ENCODE measurements around the gene CEP126.

Gene CEP126, protein sequence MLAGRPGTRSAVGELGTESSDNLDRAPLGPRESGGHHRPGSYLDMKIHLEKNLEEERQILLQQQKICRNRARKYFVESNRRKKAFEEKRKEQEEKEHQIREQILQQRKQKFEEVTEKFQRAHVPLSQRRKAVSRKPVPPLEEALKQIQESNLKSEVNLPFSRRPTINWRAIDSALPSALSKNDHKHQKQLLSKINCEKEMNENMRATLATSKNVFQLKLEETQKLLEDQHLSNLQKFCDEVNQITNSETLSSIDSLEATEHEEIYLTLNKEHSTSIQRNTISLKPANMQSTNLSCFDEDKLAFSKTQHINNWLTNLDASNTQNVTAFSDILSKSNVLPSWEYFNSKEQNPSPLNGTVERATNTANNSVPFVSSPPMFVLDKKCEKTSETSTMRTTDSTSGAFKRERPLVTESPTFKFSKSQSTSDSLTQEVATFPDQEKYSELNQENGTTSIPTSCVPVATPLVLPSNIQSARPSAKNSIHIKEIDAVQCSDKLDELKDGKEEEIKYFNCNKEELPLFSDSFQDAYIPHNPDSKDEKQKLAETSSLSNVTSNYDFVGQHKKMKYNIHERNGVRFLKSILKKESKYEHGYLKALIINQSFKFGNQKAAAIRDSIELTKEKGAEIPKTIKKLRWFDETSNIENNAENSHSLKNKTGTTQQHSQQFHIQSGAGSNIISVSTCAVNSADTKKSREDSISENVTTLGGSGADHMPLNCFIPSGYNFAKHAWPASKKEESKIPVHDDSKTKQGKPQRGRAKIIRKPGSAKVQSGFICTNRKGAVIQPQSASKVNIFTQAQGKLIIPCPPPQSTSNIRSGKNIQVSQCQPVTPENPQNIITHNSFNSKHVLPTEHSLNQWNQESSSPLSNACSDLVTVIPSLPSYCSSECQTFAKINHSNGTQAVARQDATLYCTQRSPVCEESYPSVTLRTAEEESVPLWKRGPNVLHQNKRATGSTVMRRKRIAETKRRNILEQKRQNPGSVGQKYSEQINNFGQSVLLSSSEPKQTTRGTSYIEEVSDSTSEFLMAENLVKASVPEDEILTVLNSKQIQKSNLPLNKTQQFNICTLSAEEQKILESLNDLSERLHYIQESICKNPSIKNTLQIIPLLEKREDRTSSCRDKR

DNA sequence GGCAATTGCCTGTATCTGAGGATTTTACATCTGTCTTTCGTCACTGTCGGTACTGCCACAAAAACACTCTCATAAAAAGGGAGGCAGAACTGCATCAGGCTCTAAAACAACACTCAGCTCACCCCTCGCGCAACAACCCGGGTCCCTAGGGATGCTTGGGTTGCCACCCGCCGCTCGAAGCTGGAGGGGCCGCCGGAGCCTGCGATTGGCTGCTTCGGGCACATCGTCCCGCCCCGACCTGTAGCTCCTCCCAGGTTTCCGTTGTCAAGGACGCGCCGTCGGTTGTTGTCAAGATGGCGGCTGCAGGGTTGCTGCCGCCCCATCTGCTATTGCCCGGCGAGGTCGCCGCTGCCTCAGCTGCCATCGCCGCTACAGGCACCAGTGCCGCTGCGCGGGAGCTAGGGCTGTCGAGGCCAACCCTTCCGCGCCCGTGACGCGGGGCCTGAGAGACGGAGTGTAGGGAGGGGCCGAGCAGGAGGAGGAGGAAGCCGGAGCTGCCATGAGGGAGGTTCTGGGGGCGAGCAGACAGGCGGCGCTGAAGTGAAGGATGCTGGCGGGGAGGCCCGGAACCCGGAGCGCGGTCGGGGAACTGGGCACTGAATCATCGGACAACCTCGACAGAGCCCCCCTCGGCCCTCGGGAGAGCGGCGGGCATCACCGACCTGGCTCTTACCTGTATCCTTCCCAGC is at the start of gene CEP126:
CEP126 (plus strand) TSS at position 273 of the 689 bp plus-strand sequence; CDS start at position 548, 275 bp downstream.
- peak; percentile 90 for DNase-seq

DNA sequence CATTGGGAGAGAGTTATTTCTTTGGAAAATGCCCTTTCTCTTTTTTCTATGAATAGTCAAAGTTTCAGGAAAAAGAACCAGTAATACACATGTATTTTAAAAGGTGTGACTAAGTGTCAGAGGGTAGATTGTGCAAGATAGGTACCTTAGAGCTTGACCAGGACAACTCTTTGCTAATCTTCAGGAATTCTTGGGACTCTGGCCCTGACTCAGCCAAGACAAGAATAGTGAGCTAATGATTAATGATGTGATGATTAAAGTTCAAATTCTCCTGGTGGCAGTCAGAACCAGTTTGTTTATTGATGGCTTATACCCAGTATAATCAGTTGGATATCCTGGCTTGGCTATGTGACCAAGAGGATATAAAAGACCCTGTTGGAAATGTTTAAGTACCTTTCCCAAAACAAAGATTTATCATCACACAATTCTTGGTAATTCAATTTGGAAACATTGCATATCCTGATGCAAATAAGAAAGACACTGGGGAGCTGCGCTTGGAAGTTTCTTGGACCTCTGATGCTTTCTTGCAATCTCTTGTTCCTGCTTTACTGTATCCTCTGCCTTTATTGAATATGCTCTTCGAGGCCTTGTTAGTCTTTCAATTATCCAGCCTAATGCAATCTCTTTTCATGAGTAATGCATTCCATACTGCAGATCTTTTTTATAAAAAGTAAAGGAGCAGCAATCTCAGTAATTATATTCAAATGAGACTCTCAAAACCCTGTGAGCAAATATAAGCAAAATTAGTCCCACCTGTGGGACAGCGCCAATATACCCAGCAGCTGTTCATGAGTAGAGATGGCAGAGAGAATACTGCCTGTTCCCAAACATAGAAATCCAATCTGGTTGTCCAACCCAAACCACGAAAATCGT is 48.0 kb upstream of the CEP126 start:
- DNase-seq = no peak

DNA sequence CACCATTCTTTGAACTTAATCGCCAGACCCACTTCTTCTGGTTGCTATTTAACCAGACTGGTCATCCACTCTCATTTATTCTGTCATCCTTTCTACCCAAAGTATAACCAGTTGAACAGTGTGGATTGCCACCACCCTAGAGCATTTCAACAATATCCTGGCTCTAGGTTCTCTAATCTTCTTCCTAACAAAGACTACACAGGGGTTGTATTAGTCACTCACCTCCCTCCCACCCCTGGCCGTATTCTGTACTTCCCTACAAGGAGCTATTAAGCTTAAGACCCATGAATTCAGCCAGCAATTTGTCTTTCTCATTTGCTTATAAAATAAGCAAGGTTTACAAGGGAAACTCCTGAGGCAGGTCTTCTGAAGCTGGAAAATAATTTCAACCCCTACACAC is 46.9 kb upstream of the CEP126 start:
- no peak for DNase-seq

DNA sequence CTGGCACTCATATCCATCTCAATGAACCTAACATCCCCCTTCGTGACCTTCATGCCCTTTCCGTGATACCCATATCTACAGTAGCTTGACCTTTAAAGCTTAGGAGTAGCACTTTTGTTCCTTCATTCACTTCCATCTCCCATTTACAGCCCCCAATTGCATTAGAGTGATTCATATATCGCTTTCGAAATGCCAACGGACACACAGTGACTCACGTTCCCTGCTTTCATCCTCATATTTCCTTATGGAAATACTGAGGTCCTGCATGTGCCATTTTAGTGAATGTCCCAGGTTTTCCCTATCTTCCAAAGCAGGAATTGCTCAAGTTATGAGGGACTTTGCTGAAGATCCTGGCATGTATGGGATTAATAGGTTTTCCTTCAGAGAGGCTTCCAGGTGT is 44.3 kb upstream of the CEP126 start:
- DNase-seq = no peak

DNA sequence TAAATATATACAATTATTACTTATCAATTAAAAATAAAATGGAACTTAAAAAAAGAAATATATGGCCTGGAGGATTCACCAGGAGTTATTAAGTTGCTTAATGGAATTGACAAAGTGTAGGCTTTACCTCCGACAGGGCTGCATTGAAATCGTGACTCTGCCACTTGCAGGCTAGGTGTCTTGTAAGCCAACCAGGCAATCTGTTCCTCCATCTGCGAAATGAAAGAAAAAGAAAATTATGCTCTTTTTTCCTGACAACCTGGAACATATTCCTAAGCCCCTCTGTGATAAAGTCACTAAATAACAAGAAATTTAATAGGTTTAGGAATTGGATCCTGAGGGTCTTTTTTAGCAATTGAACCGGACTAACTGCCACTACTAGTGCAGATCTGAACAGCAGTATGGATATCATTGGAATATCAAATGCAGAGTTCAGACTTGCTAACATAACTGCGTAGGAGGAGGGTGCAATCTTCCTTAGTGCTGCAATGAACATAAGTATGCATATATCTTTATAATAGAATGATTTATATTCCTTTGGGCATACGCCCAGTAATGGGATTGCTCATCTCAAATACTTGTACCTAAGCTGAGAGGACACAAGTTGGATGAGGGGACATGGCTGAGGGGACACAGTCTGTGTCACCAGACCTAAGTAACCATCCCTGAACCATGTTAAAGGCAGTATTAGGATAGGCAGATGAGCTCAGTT is 42.5 kb upstream of the CEP126 start:
- no peak for DNase-seq

DNA sequence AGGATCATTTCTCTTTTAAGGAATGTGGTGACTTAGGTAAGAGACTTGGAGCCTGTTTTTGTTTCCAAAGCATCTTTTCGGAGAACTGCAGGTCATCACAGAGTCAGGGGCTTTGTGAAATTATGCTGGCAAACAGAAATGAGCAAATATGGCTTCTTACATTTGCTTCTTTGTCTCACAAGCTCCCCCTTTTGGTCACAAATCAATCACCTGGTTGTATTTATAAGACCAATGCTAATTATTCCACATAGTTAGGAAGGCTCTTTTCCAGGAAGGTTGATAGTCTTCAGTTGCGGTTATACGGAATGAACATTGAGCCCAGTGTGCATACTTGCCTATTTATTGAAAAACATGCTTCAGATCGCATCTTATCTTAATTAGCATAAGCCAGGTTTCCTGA is 34.6 kb upstream of the CEP126 start:
- no peak for DNase-seq

DNA sequence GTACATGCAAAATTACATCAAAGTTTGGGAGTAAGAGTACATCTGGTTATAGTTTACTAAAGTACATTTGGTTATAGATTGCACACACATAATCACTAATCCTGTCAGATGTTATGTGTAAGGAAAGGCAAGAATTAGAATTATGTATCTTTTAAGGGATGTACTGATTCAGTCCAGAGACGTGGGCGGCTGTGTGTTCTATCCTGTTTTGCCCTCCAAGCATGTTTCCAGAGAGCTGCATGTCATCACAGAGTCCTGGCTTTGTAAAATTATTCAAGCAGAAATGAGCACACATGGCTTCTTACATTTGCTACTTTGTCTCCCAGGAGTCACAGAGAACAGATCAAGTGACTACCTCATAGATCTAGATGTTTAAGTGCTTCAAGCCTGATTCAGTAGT is 33.2 kb upstream of the CEP126 start:
- no peak for DNase-seq

DNA sequence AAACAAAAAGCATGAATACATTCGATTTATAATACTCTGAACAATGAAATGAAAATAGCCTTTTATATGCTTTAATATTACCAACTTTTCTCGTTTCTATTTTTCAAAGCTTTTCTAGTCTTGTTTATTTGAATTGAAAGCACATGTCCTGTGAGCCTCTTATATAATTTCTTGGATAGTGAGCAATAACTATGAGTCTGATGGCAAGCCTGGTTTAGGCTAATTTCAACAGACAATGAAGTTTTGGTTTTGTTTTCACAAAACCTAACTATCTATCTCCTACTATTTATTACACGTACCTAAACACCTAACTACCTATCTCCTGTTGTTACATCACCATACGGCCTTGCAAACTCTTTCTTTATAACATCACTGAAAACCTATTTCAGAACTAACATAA is 29.2 kb upstream of the CEP126 start:
- no peak for DNase-seq

DNA sequence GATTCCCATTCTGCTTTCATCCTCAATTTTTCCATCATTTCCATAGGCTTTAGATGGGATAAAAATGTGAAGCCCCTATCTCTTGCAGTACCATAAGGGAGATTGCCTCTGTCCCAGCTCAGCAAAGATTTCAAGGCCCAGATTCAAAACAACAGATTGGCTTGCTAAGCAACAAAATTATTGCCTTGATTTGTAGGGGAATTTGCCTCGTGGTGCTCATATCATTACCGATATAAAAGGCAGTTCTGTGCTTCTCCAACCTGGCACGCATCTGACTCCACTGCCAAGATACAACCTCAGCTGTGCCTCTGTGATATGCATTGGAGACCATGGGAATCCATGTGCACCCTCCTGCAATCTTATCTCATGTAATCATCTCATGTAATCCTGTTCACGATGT is 25.0 kb upstream of the CEP126 start:
- no peak for DNase-seq

DNA sequence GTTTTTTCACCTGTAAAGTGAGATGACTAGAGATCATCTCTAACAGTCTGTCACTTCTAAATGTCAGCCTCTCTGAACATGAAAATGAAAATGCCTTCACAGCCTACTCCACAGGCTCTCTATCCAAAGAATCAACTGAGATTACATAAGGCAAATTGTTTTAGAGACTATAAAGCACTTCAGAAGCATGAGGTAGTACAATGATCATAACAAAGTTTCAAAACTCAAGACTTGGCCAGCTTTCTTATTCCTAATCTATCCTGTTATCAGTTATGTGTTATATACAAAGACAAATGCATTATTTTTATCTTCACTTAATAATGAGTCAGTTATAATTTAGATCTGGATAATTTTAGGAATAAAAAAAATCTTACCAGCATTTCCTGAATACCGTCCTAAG is 20.3 kb upstream of the CEP126 start:
- DNase-seq = no peak

DNA sequence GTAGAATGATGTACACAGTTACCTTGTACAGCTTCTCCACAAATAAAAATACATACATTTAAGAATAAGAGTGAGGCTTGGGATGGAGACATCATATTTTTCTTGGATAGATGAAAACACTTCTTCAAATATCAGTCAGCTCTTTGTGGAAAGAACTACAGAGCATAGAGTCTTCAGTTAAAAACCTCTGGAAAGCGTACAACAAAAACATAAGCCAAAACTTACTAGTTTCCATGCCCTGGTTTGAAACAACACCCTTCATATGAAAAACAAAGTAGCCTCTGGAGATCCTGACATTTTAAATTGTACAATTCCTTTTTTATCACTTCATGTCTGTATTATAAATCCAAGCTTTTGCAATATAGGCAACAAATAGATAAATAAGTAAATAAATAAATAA is 7.0 kb upstream of the CEP126 start:
- no peak for DNase-seq

DNA sequence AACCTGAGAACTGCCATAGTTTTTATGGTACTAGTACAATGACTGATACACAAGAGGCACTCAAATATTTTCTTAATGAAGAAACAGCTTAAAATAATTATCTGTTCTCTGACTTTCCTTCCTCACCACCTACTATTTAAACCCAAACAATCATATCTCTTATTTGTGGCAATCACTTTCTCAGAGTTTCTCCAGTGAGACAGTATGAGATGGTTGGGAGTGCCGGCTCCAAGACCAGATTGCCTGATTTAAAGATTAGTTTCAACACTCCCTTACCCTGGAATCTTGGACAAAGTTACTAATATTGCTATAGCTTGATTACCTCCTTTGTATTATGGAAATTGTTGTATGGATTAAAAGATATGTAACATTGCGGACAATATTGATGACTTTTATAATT is 5.7 kb upstream of the CEP126 start:
- no peak for DNase-seq

DNA sequence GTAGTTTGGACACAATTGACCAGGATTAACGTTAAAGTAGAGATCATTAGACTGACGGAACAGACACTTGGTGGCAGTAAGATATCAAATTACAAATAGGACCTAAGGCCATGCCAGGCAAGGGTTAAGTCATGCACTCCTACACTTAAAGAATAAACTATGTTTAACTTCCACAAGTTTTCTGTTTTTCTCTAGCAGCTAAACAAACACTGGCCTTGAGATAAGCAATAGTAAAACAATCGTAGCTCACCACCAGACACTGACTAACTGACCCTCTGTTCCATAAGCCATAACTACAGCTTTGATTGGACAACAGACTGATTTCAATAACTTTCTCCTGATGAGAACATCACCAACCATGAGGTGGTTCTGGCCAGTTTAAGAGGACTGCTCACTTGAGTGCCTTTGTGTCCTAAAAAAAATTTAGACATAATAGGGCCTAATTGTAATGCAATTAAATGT is 2.0 kb upstream of the CEP126 start:
- DNase-seq = no peak

DNA sequence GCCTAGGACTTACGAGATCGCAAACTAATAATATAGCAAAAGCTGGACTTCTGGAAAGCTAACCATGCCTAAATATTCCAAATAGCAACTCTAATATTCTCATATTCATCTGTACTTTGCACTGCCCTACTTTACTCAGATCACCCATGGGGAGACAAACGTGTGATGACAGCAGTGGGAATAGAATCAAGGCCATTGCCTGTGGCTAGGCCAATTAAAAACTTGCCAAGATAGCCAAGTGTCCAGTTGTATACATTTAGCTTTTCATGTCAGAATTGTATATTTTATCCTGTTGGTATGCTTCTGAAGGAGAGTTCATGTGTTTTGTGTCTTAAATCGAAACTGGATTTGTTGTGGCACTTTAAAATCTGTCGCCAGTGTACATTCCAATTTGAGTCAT is 1.2 kb upstream of the CEP126 start:
- DNase-seq = no peak

DNA sequence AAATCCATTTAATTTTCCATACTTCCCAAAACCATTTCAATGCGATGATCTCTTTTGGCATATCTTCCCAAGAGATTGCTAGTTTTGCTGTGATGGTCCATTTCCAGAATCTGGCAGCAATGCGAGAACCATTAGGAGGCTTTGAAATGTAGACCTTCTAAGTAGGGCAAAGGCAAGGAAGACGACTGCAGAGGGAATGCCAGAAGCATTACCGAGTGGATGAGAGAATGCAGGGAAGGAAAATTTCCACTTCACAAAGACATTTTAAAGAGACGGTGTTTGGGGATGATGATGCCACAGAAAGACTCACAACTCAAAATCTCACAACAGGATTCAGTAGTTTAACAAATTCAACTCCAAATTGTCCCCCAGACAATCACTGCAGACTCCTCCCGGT is 471 bp upstream of the CEP126 start:
- no peak for DNase-seq

DNA sequence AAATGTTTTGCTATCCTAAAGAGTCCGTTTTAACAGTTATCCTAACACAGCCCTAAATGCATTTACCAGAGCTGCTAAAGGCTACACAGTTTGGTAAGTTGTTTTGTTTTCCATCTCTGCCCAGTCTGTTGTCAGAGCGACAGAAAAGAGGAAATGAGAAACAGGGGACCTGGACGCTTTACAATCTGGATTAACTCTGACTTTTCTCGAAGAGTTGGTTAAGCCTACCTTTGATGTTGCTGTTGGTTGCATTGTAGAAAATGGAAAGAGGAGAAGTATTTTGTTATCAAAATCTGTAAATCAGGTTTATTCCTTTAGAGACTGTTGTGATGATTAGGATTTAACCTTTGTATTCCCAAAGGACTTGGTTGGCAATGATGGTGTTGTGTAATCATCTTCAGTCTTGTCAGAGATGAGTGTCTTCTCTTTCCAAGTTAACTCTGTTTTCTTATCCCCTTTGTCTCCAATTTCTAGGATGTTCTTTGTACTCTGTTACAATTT is 1.0 kb downstream of the CEP126 start:
- DNase-seq = no peak

DNA sequence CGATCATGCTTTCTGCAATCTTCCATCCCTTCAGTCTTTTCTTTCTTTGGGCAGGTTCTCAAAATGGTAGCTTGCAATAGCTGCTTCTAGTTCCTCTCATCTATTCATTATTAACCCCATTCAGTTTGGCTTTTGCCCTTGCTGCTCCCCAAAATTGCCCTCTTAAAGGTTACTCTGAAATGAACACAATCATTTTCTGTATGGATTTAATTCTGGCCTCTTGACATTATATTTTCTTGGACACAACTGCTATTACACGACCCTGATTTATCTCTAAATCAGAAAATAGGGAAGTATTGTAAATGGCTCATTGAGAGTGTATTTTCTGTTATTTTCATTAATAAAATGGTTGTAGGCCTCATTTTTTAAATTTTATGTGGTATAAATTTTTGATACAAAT is 1.6 kb downstream of the CEP126 start, which contains the start of gene ANGPTL5:
ANGPTL5 (minus strand) TSS at position 101 of the 400 bp plus-strand sequence. CDS start 8,613 bp downstream, outside the sequence.
- no peak for DNase-seq

DNA sequence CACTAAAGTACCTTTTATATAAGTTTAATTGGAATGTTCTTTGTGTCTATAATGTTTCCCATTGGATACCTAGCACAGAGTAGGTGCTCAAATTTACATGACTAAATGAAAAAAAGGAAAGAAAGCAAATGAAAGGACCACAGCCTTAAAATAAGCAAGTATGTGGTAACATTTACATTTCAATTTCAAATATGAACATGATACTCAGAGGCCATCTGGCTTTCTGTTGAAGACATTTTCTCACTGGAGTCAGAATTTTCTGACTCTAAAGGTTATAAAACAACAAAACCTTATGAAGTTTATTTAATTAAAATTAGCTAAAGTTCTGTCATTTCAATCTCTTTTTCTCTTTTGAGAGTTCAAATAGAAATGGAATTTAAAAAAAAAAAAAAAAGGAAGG is 2.4 kb downstream of the CEP126 start:
- no peak for DNase-seq

DNA sequence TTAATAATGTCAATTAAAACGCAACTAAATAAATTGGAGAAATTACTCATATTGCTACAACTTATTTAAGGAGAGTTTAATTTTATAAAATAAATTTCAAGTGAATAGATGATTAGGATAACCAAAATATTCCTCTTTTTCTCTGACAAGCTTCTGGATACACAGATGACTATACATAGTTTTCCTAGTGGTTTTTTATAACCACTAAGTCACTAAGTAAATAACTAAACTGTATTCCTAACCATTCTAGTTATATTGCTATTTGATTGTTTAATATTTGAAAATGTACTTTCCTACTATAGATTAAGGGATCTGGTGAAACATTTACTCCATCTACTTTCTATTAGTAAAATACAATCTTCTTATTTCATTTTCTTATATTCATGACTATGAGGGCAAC is 6.2 kb downstream of the CEP126 start:
- no peak for DNase-seq

DNA sequence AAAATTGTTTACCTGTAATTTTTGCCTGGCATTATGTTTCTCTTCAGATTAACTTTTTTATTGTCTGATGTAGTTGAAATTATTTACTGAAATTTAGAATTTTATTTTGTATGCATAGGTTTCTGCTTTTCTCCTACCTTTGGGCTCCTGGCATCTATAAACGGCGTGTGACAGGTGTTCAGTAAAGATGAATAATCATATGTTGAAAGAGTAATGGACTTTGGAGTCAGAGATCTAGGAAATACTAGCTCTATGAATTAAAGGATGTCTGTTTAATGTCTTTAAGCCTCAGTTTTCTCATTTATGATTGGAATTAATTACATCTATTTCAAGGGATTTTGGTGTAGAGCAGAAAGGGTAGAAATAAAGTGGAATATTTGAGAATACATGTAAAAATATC is 8.7 kb downstream of the CEP126 start:
- no peak for DNase-seq

All from NCI-H510A (cell line).